Prostate gland (tissue), 2 donors: Measurements from ENCODE around the gene MARCOL. TPM values are rescaled to one million over a fixed set of nuclear protein-coding genes. Genes with fewer than 3 reads are reported as not detected.

ENCODE experiments used
- DNase-seq: peaks from one replicate; pipeline ENCODE4 v3.0.0-alpha.2; 2019; ENCODE audit warnings: low spot score
- H3K27ac ChIP-seq, 2 donors: fragments of 200-600 bp; sonication (generic); 2 replicates each; pipeline ENCODE4 v1.5.1; 2017 to 2019
- H3K27me3 ChIP-seq: fragments of 200-600 bp; sonication (generic); replicated peaks from 2 replicates; pipeline ENCODE4 v1.5.1; 2019; ENCODE audit not compliant: insufficient read depth
- H3K36me3 ChIP-seq, 2 donors: fragments of 200-600 bp; sonication (generic); 1 replicate in 1 of 2; 2 replicates in 1 of 2; pipeline versions ENCODE4 v1.5.1 to v1.8.1; 2017 to 2019
- H3K4me1 ChIP-seq: fragments of 200-600 bp; sonication (generic); replicated peaks from 2 replicates; pipeline ENCODE4 v1.5.1; 2019
- H3K4me3 ChIP-seq, 2 donors: fragments of 200-600 bp; sonication (generic); 2 replicates each; pipeline ENCODE4 v1.5.1; 2017 to 2019
- H3K9me3 ChIP-seq: fragments of 200-600 bp; sonication (generic); 2 replicates; pipeline ENCODE4 v1.5.1; 2017
- POLR2AphosphoS5 ChIP-seq: sonication (generic); formaldehyde crosslinking; IDR thresholded peaks from one replicate; pipeline ENCODE4 v1.6.1; 2017; ENCODE audit warnings: antibody characterized with exemption
- WGBS: methylation state at CpG from one replicate; pipeline ENCODE4 v1.1.5; 2018; 5-methylcytosine and 5-hydroxymethylcytosine counted together
- intact Hi-C: fragments of 100-400 bp; cut with DNase I; formaldehyde crosslinking; loops from one replicate; pipeline ENCODE4 v1.14.2; 2022
- small RNA-seq, 2 donors: library from RNA; depleted of rRNA; stranded (forward); fragments of <200 nt; gene quantifications; one replicate each; pipeline ENCODE3, GENCODE V24; 2016
- total RNA-seq, 2 donors: library from RNA; depleted of rRNA; stranded (reverse); fragments of >200 nt; gene quantifications; one replicate each; pipeline ENCODE4 v1.1.0, GENCODE V29; 2016
- TF ChIP-seq, protein P1 (sequence below), 4 experiments: fragments of 200-600 bp in 2 of 4; fragments of 450-650 bp in 2 of 4; sonication (generic) in 2 of 4; IDR thresholded peaks; 1 replicate in 3 of 4; 2 replicates in 1 of 4; pipeline ENCODE4 v1.5.1; 2016 to 2019; ENCODE audit warnings: antibody characterized with exemption in 4 of 4, mild to moderate bottlenecking in 2 of 4, moderate library complexity in 2 of 4

MARCOL gene
- total RNA-seq, 2 donors from 2014 or later = not detected

GRCh38 chr5:148290271-148291195, 52.2 kb downstream of the MARCOL start:
- Histone ChIP-seq H3K9me3 (no peaks in the 10 kb centered on the region), H3K4me3 (no peak overlapping the region), H3K27ac (no peak overlapping the region), H3K27me3 (no peaks in the 10 kb centered on the region), H3K4me1 (no peaks in the 10 kb centered on the region), H3K36me3 (no peaks in the 10 kb centered on the region)
- TF ChIP-seq POLR2AphosphoS5 = no peak
- TF ChIP-seq, protein P1, sequence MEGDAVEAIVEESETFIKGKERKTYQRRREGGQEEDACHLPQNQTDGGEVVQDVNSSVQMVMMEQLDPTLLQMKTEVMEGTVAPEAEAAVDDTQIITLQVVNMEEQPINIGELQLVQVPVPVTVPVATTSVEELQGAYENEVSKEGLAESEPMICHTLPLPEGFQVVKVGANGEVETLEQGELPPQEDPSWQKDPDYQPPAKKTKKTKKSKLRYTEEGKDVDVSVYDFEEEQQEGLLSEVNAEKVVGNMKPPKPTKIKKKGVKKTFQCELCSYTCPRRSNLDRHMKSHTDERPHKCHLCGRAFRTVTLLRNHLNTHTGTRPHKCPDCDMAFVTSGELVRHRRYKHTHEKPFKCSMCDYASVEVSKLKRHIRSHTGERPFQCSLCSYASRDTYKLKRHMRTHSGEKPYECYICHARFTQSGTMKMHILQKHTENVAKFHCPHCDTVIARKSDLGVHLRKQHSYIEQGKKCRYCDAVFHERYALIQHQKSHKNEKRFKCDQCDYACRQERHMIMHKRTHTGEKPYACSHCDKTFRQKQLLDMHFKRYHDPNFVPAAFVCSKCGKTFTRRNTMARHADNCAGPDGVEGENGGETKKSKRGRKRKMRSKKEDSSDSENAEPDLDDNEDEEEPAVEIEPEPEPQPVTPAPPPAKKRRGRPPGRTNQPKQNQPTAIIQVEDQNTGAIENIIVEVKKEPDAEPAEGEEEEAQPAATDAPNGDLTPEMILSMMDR (IDR thresholded peaks at IDR 0.05) = peak in 3 of 4 experiments; percentile 6 to 52 (median 45)
- intact Hi-C loops = no loop called here
- no peak for DNase-seq
- 72% methylated on average over 6 of the region's 6 CpGs for WGBS

Small RNA genes within 50 kb of the gene (small RNA-seq; reads per million reads assigned to genes)
- 0 reads per million in 2 donors for gene HMGN1P16

Other genes starting within 250 kb of the MARCOL start
- 1 to 10 TPM; 2.6 to 3.7 TPM for gene SPINK5, start 174.5 kb upstream of the MARCOL start, total RNA-seq
- gene SPINK14, start 70.0 kb upstream of the MARCOL start, total RNA-seq = not detected
- gene SPINK6, start 35.5 kb upstream of the MARCOL start, total RNA-seq = not detected
- gene SPINK13, start 30.3 kb downstream of the MARCOL start, total RNA-seq = not detected
- gene SPINK7, start 73.9 kb downstream of the MARCOL start, total RNA-seq = not detected
- gene SPINK9, start 97.0 kb downstream of the MARCOL start, total RNA-seq = not detected
- 10 to 100 TPM; 47.1 to 53.2 TPM for gene FBXO38, start 145.4 kb downstream of the MARCOL start, total RNA-seq